ENCODE measurements around the gene NPLOC4.

- no peak for TF ChIP-seq CTCF (conservative IDR thresholded peaks at IDR 0.05)
- no peak for TF ChIP-seq EZH2 (IDR thresholded peaks at IDR 0.05; ENCODE audit: low read depth)
Observed at GRCh38 chr17:81681672-81682071, 44.8 kb upstream of the NPLOC4 start.
